A673 (cell line): Measurements from ENCODE around the gene ZNF683. TPM values are rescaled to one million over a fixed set of nuclear protein-coding genes. Genes with fewer than 3 reads are reported as not detected.
A peak's percentile ranks its signal among the peaks of the same experiment; 100 is the strongest.

Experiments
- BruUV-seq: library from RNA; stranded (reverse); fragments of 400-500 nt; replicated peaks from 2 replicates; lab custom pipeline; 2021; lab: Mats Ljungman, UMichigan
- CTCF ChIA-PET: fragments of 300-600 bp; sonication (Branson Sonifier 250); formaldehyde crosslinking; loops from one replicate; lab custom pipeline; 2022; ENCODE audit warnings: antibody characterized with exemption; lab: Charles Lee
- POLR2A ChIA-PET: fragments of 300-600 bp; sonication (Branson Sonifier 250); formaldehyde crosslinking; loops from one replicate; lab custom pipeline; 2022; ENCODE audit warnings: antibody characterized with exemption; ENCODE audit not compliant: low non-redundant PET; lab: Charles Lee
- DNase-seq: peaks from one replicate; pipeline ENCODE4 v3.0.0-alpha.2; 2015; ENCODE audit warnings: low spot score
- H3K27ac ChIP-seq: fragments of 200-600 bp; sonication (generic); 2 replicates; pipeline ENCODE4 v1.5.1; 2016; ENCODE audit warnings: mixed run types, low read depth, mild to moderate bottlenecking, mixed read lengths, antibody characterized with exemption, low read length; ENCODE audit not compliant: poor library complexity, severe bottlenecking
- H3K27me3 ChIP-seq: fragments of 200-600 bp; sonication (generic); replicated peaks from 2 replicates; pipeline ENCODE4 v1.6.1; 2017; ENCODE audit warnings: mixed run types, low read depth, mild to moderate bottlenecking, mixed read lengths, antibody characterized with exemption, low read length; ENCODE audit not compliant: insufficient read depth, poor library complexity
- H3K36me3 ChIP-seq: fragments of 200-600 bp; sonication (generic); 2 replicates; pipeline ENCODE4 v1.6.1; 2016; ENCODE audit warnings: mixed run types, mild to moderate bottlenecking, mixed read lengths, antibody characterized with exemption, low read length; ENCODE audit not compliant: insufficient read depth, poor library complexity, severe bottlenecking
- H3K4me1 ChIP-seq: fragments of 200-600 bp; sonication (generic); 2 replicates; pipeline ENCODE4 v1.6.1; 2017; ENCODE audit warnings: mixed run types, mild to moderate bottlenecking, mixed read lengths, antibody characterized with exemption, low read length; ENCODE audit not compliant: insufficient read depth, poor library complexity, severe bottlenecking
- H3K4me3 ChIP-seq: fragments of 200-600 bp; sonication (generic); 2 replicates; pipeline ENCODE4 v1.5.1; 2016; ENCODE audit warnings: low read depth, mixed run types, mild to moderate bottlenecking, mixed read lengths, low read length; ENCODE audit not compliant: poor library complexity, severe bottlenecking
- H3K9me3 ChIP-seq: fragments of 200-600 bp; sonication (generic); 2 replicates; pipeline ENCODE4 v1.6.1; 2016; ENCODE audit warnings: mixed run types, low read depth, mild to moderate bottlenecking, mixed read lengths, antibody characterized with exemption, low read length; ENCODE audit not compliant: poor library complexity, severe bottlenecking
- CTCF ChIP-seq: fragments of 300-800, 200-600 bp; sonication (generic); conservative IDR thresholded peaks from 2 replicates; pipeline ENCODE4 v1.5.1; 2017; ENCODE audit warnings: low read depth, mild to moderate bottlenecking, antibody characterized with exemption, low read length, moderate library complexity, mixed read lengths
- EZH2 ChIP-seq: fragments of 200-600 bp; sonication (generic); IDR thresholded peaks from 2 replicates; pipeline ENCODE4 v1.6.1; 2017; ENCODE audit warnings: borderline replicate concordance, low read depth, mild to moderate bottlenecking, mixed read lengths, antibody characterized with exemption, low read length; ENCODE audit not compliant: poor library complexity, severe bottlenecking
- intact Hi-C: fragments of 100-400 bp; cut with micrococcal nuclease; formaldehyde crosslinking; loops from one replicate; pipeline ENCODE4 v1.10.0; 2022; ENCODE audit not compliant: unreplicated experiment
- total RNA-seq: library from RNA; stranded (reverse); gene quantifications from 2 replicates; pipeline ENCODE4 v1.2.3, GENCODE V29; 2021

ZNF683 gene
- total RNA-seq, 1 experiment from 2014 or later: not detected

DNA sequence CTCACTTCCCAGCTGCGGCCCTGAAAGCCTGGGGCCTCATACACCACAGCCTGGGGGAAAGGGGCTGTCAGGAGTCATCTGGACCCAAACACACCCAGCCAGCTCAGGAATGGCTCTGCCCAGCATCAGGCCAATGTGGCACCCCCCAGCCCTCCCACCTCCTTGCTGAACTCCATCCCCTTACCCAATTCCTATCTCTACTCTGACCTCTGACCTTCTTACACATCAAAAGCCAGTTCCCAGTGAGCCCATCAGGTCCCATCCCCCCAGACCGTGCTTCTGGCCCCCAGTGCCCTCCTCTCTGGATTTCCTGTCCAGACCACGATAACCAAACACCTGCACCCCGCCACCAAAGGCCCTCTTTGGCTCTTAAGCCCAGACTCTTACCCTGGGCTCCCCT is 34.9 kb downstream of the ZNF683 start:
- TF ChIP-seq EZH2 (no peak), CTCF (no peak)
- intact Hi-C loops: no loop called here
- no peak overlapping the region for H3K27ac ChIP-seq
- H3K4me3 ChIP-seq: no peak overlapping the region
- no peaks in the 10 kb centered on the region for H3K9me3 ChIP-seq
- no peaks in the 10 kb centered on the region for H3K27me3 ChIP-seq
- ChIA-PET POLR2A (no interaction called here), CTCF (no interaction called here)
- no peaks in the 10 kb centered on the region for H3K36me3 ChIP-seq
- H3K4me1 ChIP-seq: no peaks in the 10 kb centered on the region
- DNase-seq: no peak
- BruUV-seq: no TSS peak

GRCh38 chr1:26337206-26337535 is 35.4 kb downstream of the ZNF683 start:
- DNase-seq: no peak
- Histone ChIP-seq H3K4me3 (no peak overlapping the region), H3K4me1 (no peaks in the 10 kb centered on the region), H3K27ac (no peak overlapping the region), H3K9me3 (no peaks in the 10 kb centered on the region), H3K36me3 (no peaks in the 10 kb centered on the region), H3K27me3 (no peaks in the 10 kb centered on the region)
- intact Hi-C loops: no loop called here
- TF ChIP-seq CTCF (no peak), EZH2 (no peak)
- CTCF ChIA-PET: no interaction called here
- no TSS peak for BruUV-seq
- POLR2A ChIA-PET: no interaction called here

DNA sequence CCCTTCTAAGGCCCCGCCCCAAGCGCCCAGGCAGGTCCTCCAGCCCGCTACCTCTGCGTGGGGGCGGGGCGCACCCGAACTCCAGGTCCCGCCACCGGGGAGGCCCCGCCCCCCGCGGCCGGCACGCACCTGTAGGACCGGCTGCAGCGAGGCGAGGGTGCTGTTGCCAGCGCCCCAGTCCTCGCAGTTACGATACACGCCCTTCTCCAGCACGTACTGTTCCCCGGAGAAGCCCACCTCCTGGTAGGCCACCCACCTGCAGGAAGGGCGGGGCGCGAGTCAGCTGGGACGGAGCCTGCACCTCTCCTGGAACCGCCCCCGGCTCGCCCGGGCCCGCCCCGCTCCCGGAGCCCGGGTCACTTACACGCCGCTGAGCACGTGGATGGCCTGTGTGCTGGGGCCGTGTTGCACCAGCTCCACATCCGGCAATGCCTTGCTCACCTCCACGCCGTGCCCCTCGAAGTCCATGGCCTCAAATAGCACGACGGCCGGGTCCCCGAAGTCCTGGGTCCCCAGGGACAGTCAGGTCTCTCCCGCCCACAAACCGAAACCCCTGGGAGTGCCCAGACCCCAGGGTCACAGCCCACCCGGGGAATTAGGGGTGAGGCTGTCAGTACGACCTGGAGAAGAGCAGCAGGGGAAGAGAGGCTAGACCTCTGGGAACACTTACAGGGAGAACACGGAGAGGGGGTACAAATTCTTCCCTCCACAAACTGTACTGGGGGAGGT is 35.9 kb downstream of the ZNF683 start:
- no peaks in the 10 kb centered on the region for H3K27me3 ChIP-seq
- intact Hi-C loops: no loop called here
- H3K4me3 ChIP-seq: peak overlapping the region; percentile 43
- ChIA-PET POLR2A (no interaction called here), CTCF (no interaction called here)
- H3K27ac ChIP-seq: no peak overlapping the region
- no peaks in the 10 kb centered on the region for H3K36me3 ChIP-seq
- peak; percentile 65 for DNase-seq
- no TSS peak for BruUV-seq
- H3K4me1 ChIP-seq: no peaks in the 10 kb centered on the region
- no peak for TF ChIP-seq CTCF
- no peak for TF ChIP-seq EZH2
- no peaks in the 10 kb centered on the region for H3K9me3 ChIP-seq
